GM23338 (cell line): ENCODE data around the gene BCORL1. TPM values are rescaled to one million over a fixed set of nuclear protein-coding genes. Genes with fewer than 3 reads are reported as not detected.
A peak's percentile ranks its signal among the peaks of the same experiment; 100 is the strongest.

ENCODE experiments used
- ATAC-seq: fragments of 200-7000 bp; cut with Tn5 transposase; 3 replicates; pipeline ENCODE4 v1.9.1; 2020
- DNase-seq: peaks from one replicate; pipeline ENCODE4 v3.0.0-alpha.2; 2015; ENCODE audit warnings: low spot score
- H2AFZ ChIP-seq: fragments of 200-600 bp; sonication (generic); 2 replicates; pipeline ENCODE4 v1.8.0; 2016; ENCODE audit warnings: antibody characterized with exemption, mild to moderate bottlenecking, moderate library complexity
- H3F3A ChIP-seq: fragments of 200-600 bp; sonication (generic); replicated peaks from 2 replicates; pipeline ENCODE4 v1.8.0; 2017; ENCODE audit warnings: antibody characterized with exemption, mixed run types, low read depth
- H3K27ac ChIP-seq: fragments of 200-600 bp; sonication (generic); 2 replicates; pipeline ENCODE4 v1.6.1; 2016; ENCODE audit warnings: low read depth
- H3K27me3 ChIP-seq: fragments of 200-600 bp; sonication (generic); 2 replicates; pipeline ENCODE4 v1.8.0; 2016; ENCODE audit warnings: mild to moderate bottlenecking, mixed run types, moderate library complexity; ENCODE audit not compliant: insufficient read depth
- H3K36me3 ChIP-seq: fragments of 200-600 bp; sonication (generic); 2 replicates; pipeline ENCODE4 v1.8.0; 2016; ENCODE audit warnings: mild to moderate bottlenecking; ENCODE audit not compliant: insufficient read depth
- H3K4me1 ChIP-seq: fragments of 200-600 bp; sonication (generic); 2 replicates; pipeline ENCODE4 v1.8.0; 2016; ENCODE audit warnings: mild to moderate bottlenecking, moderate library complexity; ENCODE audit not compliant: insufficient read depth
- H3K4me2 ChIP-seq: fragments of 200-600 bp; sonication (generic); 2 replicates; pipeline ENCODE4 v1.7.1; 2017; ENCODE audit warnings: mixed run types
- H3K4me3 ChIP-seq: fragments of 200-600 bp; sonication (generic); 2 replicates; pipeline ENCODE4 v1.6.1; 2016; ENCODE audit warnings: mixed run types
- H3K79me2 ChIP-seq: fragments of 200-600 bp; sonication (generic); replicated peaks from 2 replicates; pipeline ENCODE4 v1.8.0; 2017; ENCODE audit warnings: mild to moderate bottlenecking; ENCODE audit not compliant: insufficient read depth
- H3K9me2 ChIP-seq: fragments of 200-600 bp; sonication (generic); 2 replicates; pipeline ENCODE4 v1.8.0; 2017; ENCODE audit not compliant: insufficient read depth
- H4K20me1 ChIP-seq: fragments of 200-600 bp; sonication (generic); replicated peaks from 2 replicates; pipeline ENCODE4 v1.8.0; 2017; ENCODE audit warnings: mild to moderate bottlenecking; ENCODE audit not compliant: insufficient read depth
- H3K27ac Mint-ChIP-seq: 2 replicates; pipeline ENCODE4 v1.8.0; 2020; ENCODE audit warnings: inconsistent platforms, mild to moderate bottlenecking, moderate library complexity, mixed read lengths
- H3K27me3 Mint-ChIP-seq: 3 replicates; pipeline ENCODE4 v1.8.0; 2022; ENCODE audit warnings: low read depth, mild to moderate bottlenecking, moderate library complexity, mixed read lengths, inconsistent platforms; ENCODE audit not compliant: insufficient read depth, poor library complexity
- H3K36me3 Mint-ChIP-seq: 3 replicates; pipeline ENCODE4 v1.8.0; 2021; ENCODE audit warnings: low read depth, mild to moderate bottlenecking, inconsistent platforms, moderate library complexity, mixed read lengths
- H3K4me1 Mint-ChIP-seq: 3 replicates; pipeline ENCODE4 v1.8.0; 2020; ENCODE audit warnings: mild to moderate bottlenecking, inconsistent platforms, mixed read lengths
- H3K4me3 Mint-ChIP-seq: 3 replicates; pipeline ENCODE4 v1.8.0; 2021; ENCODE audit warnings: moderate library complexity, mild to moderate bottlenecking, inconsistent platforms, mixed read lengths
- H3K9me3 Mint-ChIP-seq: 3 replicates; pipeline ENCODE4 v1.8.0; 2020; ENCODE audit warnings: moderate library complexity, mild to moderate bottlenecking, inconsistent platforms, mixed read lengths
- EZH2 ChIP-seq: fragments of 200-600 bp; sonication (generic); IDR thresholded peaks from one replicate; pipeline ENCODE4 v1.8.0; 2017; ENCODE audit warnings: antibody characterized with exemption, mild to moderate bottlenecking, low read depth; ENCODE audit not compliant: unreplicated experiment
- EZH2phosphoT487 ChIP-seq: fragments of 200-600 bp; sonication (generic); IDR thresholded peaks from one replicate; pipeline ENCODE4 v1.8.1; 2018; ENCODE audit warnings: antibody characterized with exemption; ENCODE audit not compliant: unreplicated experiment
- JUNB ChIP-seq: IDR thresholded peaks from one replicate; pipeline ENCODE4 v1.6.1; 2016; ENCODE audit warnings: antibody characterized with exemption; ENCODE audit not compliant: unreplicated experiment
- NANOG ChIP-seq: IDR thresholded peaks from 2 replicates; pipeline ENCODE4 v1.6.1; 2016; ENCODE audit warnings: antibody characterized with exemption, borderline replicate concordance
- POLR2AphosphoS5 ChIP-seq: IDR thresholded peaks from 2 replicates; pipeline ENCODE4 v1.6.1; 2016; ENCODE audit warnings: antibody characterized with exemption, low read depth
- STAT1 ChIP-seq: IDR thresholded peaks from one replicate; pipeline ENCODE4 v1.6.1; 2016; ENCODE audit warnings: antibody characterized with exemption; ENCODE audit not compliant: unreplicated experiment
- ZNF114 ChIP-seq: fragments of 250-450 bp; sonication (Bioruptor Pico); IDR thresholded peaks from 2 replicates; pipeline ENCODE4 v1.5.0; 2020; ENCODE audit warnings: mild to moderate bottlenecking, moderate library complexity
- ZNF331 ChIP-seq: fragments of 250-450 bp; sonication (Bioruptor Pico); IDR thresholded peaks from 2 replicates; pipeline ENCODE4 v1.5.0; 2020; ENCODE audit warnings: low read depth, mild to moderate bottlenecking, moderate library complexity
- polyA plus RNA-seq: library from polyadenylated mRNA; unstranded; fragments of >200 nt; fragmentation: Nextera tagmentation; extraction: Ambion mirVana; gene quantifications from 2 replicates; pipeline ENCODE4 v1.2.1, GENCODE V29; 2016
- total RNA-seq: library from RNA; depleted of rRNA; stranded (reverse); fragments of >200 nt; shearing (Covaris generic); gene quantifications from 2 replicates; pipeline ENCODE4 v1.2.3, GENCODE V29; 2014
- TF ChIP-seq, protein P1 (sequence below): IDR thresholded peaks from one replicate; pipeline ENCODE4 v1.6.1; 2018; ENCODE audit warnings: antibody characterized with exemption; ENCODE audit not compliant: unreplicated experiment
- TF ChIP-seq, protein P2 (sequence below), 2 experiments: fragments of 200-600 bp in 1 of 2; sonication (generic) in 1 of 2; conservative IDR thresholded peaks; 2 replicates each; pipeline versions ENCODE4 v1.5.1 to v1.6.1; 2016 to 2017; ENCODE audit warnings: antibody characterized with exemption in 2 of 2, low read depth in 2 of 2, mild to moderate bottlenecking in 2 of 2, moderate library complexity in 1 of 2
- TF ChIP-seq, protein P3 (sequence below): IDR thresholded peaks from 2 replicates; pipeline ENCODE4 v1.6.1; 2016; ENCODE audit warnings: antibody characterized with exemption

Gene BCORL1
- total and polyA plus RNA-seq, 2 experiments from 2014 or later, result 2.6 to 2.7 TPM

DNA sequence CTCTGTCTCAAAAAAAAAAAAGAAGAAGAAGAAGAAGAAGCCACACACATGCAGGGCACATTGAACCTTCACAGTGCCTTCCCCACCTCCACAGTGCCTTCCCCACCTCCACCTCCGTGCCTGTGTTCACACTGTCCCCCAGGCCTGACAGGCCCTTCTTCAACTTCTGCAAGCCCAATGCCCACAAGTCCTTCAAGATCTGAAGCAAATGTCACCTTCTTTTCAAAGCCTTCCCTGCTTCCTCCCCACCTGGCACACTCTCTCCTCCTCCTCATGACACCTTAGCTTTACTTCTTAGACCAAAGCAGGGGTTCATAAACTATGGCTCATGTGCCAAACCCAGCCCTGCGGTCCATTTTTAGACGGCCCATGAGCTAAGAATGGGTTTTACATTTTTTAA lies 107.9 kb downstream of the BCORL1 start:
- Histone ChIP-seq H3K27ac (no peak overlapping the region), H3K27me3 (no peaks in the 10 kb centered on the region), H2AFZ (no peak overlapping the region), H3K9me2 (no peaks in the 10 kb centered on the region), H3K79me2 (no peaks in the 10 kb centered on the region), H4K20me1 (no peaks in the 10 kb centered on the region), H3K36me3 (no peaks in the 10 kb centered on the region), H3K4me1 (no peaks in the 10 kb centered on the region), H3K4me2 (no peak overlapping the region), H3K4me3 (no peak overlapping the region), H3F3A (no peaks in the 10 kb centered on the region)
- DNase-seq, result no peak
- no peak overlapping the region for H3K4me3 Mint-ChIP-seq
- no peaks in the 10 kb centered on the region for H3K9me3 Mint-ChIP-seq
- H3K36me3 Mint-ChIP-seq, result no peaks in the 10 kb centered on the region
- H3K4me1 Mint-ChIP-seq, result peaks cover 7% of the 10 kb centered on the region; the same call in 2 of the 3 replicates
- no peaks in the 10 kb centered on the region for H3K27me3 Mint-ChIP-seq
- no peak overlapping the region for H3K27ac Mint-ChIP-seq
- ATAC-seq, result no peak
- TF ChIP-seq, protein P1, sequence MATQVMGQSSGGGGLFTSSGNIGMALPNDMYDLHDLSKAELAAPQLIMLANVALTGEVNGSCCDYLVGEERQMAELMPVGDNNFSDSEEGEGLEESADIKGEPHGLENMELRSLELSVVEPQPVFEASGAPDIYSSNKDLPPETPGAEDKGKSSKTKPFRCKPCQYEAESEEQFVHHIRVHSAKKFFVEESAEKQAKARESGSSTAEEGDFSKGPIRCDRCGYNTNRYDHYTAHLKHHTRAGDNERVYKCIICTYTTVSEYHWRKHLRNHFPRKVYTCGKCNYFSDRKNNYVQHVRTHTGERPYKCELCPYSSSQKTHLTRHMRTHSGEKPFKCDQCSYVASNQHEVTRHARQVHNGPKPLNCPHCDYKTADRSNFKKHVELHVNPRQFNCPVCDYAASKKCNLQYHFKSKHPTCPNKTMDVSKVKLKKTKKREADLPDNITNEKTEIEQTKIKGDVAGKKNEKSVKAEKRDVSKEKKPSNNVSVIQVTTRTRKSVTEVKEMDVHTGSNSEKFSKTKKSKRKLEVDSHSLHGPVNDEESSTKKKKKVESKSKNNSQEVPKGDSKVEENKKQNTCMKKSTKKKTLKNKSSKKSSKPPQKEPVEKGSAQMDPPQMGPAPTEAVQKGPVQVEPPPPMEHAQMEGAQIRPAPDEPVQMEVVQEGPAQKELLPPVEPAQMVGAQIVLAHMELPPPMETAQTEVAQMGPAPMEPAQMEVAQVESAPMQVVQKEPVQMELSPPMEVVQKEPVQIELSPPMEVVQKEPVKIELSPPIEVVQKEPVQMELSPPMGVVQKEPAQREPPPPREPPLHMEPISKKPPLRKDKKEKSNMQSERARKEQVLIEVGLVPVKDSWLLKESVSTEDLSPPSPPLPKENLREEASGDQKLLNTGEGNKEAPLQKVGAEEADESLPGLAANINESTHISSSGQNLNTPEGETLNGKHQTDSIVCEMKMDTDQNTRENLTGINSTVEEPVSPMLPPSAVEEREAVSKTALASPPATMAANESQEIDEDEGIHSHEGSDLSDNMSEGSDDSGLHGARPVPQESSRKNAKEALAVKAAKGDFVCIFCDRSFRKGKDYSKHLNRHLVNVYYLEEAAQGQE, result no peak
- no peak for TF ChIP-seq ZNF331
- no peak for TF ChIP-seq ZNF114 (CRISPR knock-in tag)
- no peak for TF ChIP-seq STAT1
- TF ChIP-seq, protein P2, sequence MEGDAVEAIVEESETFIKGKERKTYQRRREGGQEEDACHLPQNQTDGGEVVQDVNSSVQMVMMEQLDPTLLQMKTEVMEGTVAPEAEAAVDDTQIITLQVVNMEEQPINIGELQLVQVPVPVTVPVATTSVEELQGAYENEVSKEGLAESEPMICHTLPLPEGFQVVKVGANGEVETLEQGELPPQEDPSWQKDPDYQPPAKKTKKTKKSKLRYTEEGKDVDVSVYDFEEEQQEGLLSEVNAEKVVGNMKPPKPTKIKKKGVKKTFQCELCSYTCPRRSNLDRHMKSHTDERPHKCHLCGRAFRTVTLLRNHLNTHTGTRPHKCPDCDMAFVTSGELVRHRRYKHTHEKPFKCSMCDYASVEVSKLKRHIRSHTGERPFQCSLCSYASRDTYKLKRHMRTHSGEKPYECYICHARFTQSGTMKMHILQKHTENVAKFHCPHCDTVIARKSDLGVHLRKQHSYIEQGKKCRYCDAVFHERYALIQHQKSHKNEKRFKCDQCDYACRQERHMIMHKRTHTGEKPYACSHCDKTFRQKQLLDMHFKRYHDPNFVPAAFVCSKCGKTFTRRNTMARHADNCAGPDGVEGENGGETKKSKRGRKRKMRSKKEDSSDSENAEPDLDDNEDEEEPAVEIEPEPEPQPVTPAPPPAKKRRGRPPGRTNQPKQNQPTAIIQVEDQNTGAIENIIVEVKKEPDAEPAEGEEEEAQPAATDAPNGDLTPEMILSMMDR (conservative IDR thresholded peaks at IDR 0.05; ENCODE audit: low read depth in 2 of 2), result no peak
- TF ChIP-seq NANOG, result no peak
- TF ChIP-seq, protein P3, sequence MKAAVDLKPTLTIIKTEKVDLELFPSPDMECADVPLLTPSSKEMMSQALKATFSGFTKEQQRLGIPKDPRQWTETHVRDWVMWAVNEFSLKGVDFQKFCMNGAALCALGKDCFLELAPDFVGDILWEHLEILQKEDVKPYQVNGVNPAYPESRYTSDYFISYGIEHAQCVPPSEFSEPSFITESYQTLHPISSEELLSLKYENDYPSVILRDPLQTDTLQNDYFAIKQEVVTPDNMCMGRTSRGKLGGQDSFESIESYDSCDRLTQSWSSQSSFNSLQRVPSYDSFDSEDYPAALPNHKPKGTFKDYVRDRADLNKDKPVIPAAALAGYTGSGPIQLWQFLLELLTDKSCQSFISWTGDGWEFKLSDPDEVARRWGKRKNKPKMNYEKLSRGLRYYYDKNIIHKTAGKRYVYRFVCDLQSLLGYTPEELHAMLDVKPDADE, result no peak
- no peak for TF ChIP-seq POLR2AphosphoS5

DNA sequence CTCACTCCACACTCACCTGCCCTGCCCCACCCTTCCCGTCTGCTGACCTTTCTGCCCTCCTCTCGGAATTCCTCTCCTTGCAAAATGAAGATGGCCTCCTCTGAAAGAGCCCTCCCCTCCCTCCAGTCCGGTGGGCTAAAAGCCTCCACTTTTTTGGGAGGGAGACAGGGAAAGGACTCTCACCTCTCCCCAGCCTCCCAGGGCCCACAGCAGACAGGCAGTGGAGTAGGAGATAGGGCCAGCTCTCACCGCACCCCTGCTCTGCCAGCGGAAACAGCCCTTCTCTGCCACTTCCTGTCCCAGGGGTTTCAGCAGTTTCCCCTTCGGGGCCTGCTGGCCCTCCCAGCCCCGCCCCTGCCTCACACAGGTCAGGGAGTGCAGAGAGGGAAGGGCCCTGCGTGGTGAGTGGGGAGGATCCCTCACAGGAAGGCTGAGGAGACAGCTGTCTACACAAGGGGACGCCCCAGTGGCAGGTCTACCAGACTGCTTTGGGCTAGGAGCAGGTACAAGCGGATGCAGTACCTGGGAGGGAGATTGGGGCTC lies 109.6 kb downstream of the BCORL1 start:
- Histone ChIP-seq H3K36me3 (no peaks in the 10 kb centered on the region), H3K9me2 (no peaks in the 10 kb centered on the region), H2AFZ (peak overlapping the region; percentile 69; the same call in 1 of the 2 replicates), H3K4me3 (no peak overlapping the region), H3K79me2 (no peaks in the 10 kb centered on the region), H4K20me1 (no peaks in the 10 kb centered on the region), H3F3A (no peaks in the 10 kb centered on the region), H3K27ac (no peak overlapping the region), H3K27me3 (no peaks in the 10 kb centered on the region), H3K4me1 (no peaks in the 10 kb centered on the region), H3K4me2 (no peak overlapping the region)
- DNase-seq (peak; percentile 30), ATAC-seq (peak; percentile 90)
- no peaks in the 10 kb centered on the region for H3K4me1 Mint-ChIP-seq
- no peak overlapping the region for H3K27ac Mint-ChIP-seq
- no peaks in the 10 kb centered on the region for H3K27me3 Mint-ChIP-seq
- H3K4me3 Mint-ChIP-seq, result no peak overlapping the region
- no peaks in the 10 kb centered on the region for H3K36me3 Mint-ChIP-seq
- no peaks in the 10 kb centered on the region for H3K9me3 Mint-ChIP-seq
- TF ChIP-seq, protein P3, result no peak
- TF ChIP-seq, protein P1, result no peak
- TF ChIP-seq, protein P2 (conservative IDR thresholded peaks at IDR 0.05; ENCODE audit: low read depth in 2 of 2), result no peak
- TF ChIP-seq EZH2phosphoT487, result no peak
- TF ChIP-seq EZH2, result no peak
- no peak for TF ChIP-seq JUNB
